Keratinocyte (primary cell): ENCODE results near the gene TACC3. TPM values are rescaled to one million over a fixed set of nuclear protein-coding genes. Genes with fewer than 3 reads are reported as not detected.

Source experiments
- DNase-seq: peaks from one replicate; pipeline ENCODE4 v3.0.0-alpha.2; 2011; ENCODE audit warnings: low read depth, missing footprints, low spot score
- FAIRE-seq: peaks from 2 replicates; lab custom pipeline; 2011; peaks lifted over from hg19 to GRCh38; lab: Jason Lieb, UNC
- H2AFZ ChIP-seq: 2 replicates; pipeline ENCODE4 v1.6.0; 2012; ENCODE audit warnings: low read length, control low read depth, inconsistent platforms; ENCODE audit not compliant: control insufficient read depth
- H3K27ac ChIP-seq: 2 replicates; pipeline ENCODE4 v1.5.1; 2011; ENCODE audit warnings: low read length; ENCODE audit not compliant: control insufficient read depth, insufficient read depth
- H3K27me3 ChIP-seq: 3 replicates; pipeline ENCODE4 v1.6.0; 2011; ENCODE audit warnings: low read length; ENCODE audit not compliant: control insufficient read depth, insufficient read depth; ENCODE audit errors: extremely low read depth
- H3K36me3 ChIP-seq, 2 experiments: 2 replicates in 1 of 2; 3 replicates in 1 of 2; pipeline ENCODE4 v1.5.1; 2011; ENCODE audit warnings: low read length in 2 of 2, mild to moderate bottlenecking in 1 of 2; ENCODE audit not compliant: control insufficient read depth in 2 of 2, insufficient read depth in 2 of 2; ENCODE audit errors: extremely low read depth in 1 of 2
- H3K4me1 ChIP-seq: 3 replicates; pipeline ENCODE4 v1.5.1; 2011; ENCODE audit warnings: low read length; ENCODE audit not compliant: control insufficient read depth, insufficient read depth; ENCODE audit errors: extremely low read depth
- H3K4me2 ChIP-seq: 3 replicates; pipeline ENCODE4 v1.6.0; 2011; ENCODE audit warnings: low read depth, low read length; ENCODE audit not compliant: control insufficient read depth, insufficient read depth; ENCODE audit errors: extremely low read depth
- H3K4me3 ChIP-seq, 3 experiments: fragments of 200-600 bp in 1 of 3; sonication (generic) in 1 of 3; 2 replicates in 2 of 3; 3 replicates in 1 of 3; pipeline ENCODE4 v1.5.1; 2011 to 2016; ENCODE audit warnings: low read length in 3 of 3, mild to moderate bottlenecking in 3 of 3, control low read depth in 2 of 3, inconsistent platforms in 1 of 3, low read depth in 1 of 3, mixed read lengths in 1 of 3, mixed run types in 1 of 3, moderate library complexity in 1 of 3; ENCODE audit not compliant: control insufficient read depth in 2 of 3, insufficient read depth in 2 of 3; ENCODE audit errors: extremely low read depth in 1 of 3
- H3K79me2 ChIP-seq: 2 replicates; pipeline ENCODE4 v1.6.0; 2012; ENCODE audit warnings: low read length; ENCODE audit not compliant: control insufficient read depth, insufficient read depth
- H3K9ac ChIP-seq: 3 replicates; pipeline ENCODE4 v1.6.0; 2011; ENCODE audit warnings: low read length; ENCODE audit not compliant: control insufficient read depth, insufficient read depth; ENCODE audit errors: extremely low read depth
- H3K9me1 ChIP-seq: 3 replicates; pipeline ENCODE4 v1.6.0; 2011; ENCODE audit warnings: low read length; ENCODE audit not compliant: control insufficient read depth, insufficient read depth; ENCODE audit errors: extremely low read depth
- H3K9me3 ChIP-seq: 2 replicates; pipeline ENCODE4 v1.5.1; 2012; ENCODE audit warnings: low read depth, low read length; ENCODE audit not compliant: control insufficient read depth
- H4K20me1 ChIP-seq: 3 replicates; pipeline ENCODE4 v1.6.0; 2011; ENCODE audit warnings: low read length; ENCODE audit not compliant: control insufficient read depth, insufficient read depth; ENCODE audit errors: extremely low read depth
- CTCF ChIP-seq, 3 experiments: IDR thresholded peaks in 1 of 3; conservative IDR thresholded peaks in 1 of 3; optimal IDR thresholded peaks in 1 of 3; 2 replicates in 2 of 3; 3 replicates in 1 of 3; pipeline versions ENCODE3 to v1.5.1; 2011; ENCODE audit warnings: low read length in 3 of 3, mild to moderate bottlenecking in 3 of 3, moderate library complexity in 2 of 3, control low read depth in 1 of 3, inconsistent platforms in 1 of 3; ENCODE audit not compliant: insufficient read depth in 2 of 3; ENCODE audit errors: extremely low read depth in 1 of 3
- EZH2 ChIP-seq: IDR thresholded peaks from one replicate; pipeline ENCODE4 v1.6.1; 2012; ENCODE audit warnings: inconsistent platforms, mild to moderate bottlenecking, low read length, moderate library complexity
- dilution Hi-C: fragments of 300-500 bp; cut with MboI; formaldehyde crosslinking; loops from one replicate; pipeline ENCODE4 v1.7.0; 2020; ENCODE audit warnings: low sequenced_read_pairs; ENCODE audit not compliant: extremely low pct_ligation_motif_present
- polyA plus RNA-seq, 5 experiments: library from polyadenylated mRNA; depleted of rRNA in 3 of 5; stranded (reverse) in 3 of 5; stranded (forward) in 1 of 5; unstranded in 1 of 5; fragments of >200 nt; gene quantifications; 1 replicate in 1 of 5; 2 replicates in 3 of 5; 3 replicates in 1 of 5; pipeline versions ENCODE4 v1.2.1 to v1.2.3, GENCODE V29; 2011 to 2012; ENCODE audit warnings: missing spikeins in 2 of 5, low read depth in 1 of 5, low replicate concordance in 1 of 5

Gene TACC3
- polyA plus RNA-seq, 1 donor (not counting 4 experiments of a cell fraction or from before 2014, with no cell fraction given), result 19.1 TPM

- Histone ChIP-seq H2AFZ (no peak overlapping the region), H3K4me3 (no peak overlapping the region), H4K20me1 (peaks cover 9% of the 10 kb centered on the region), H3K4me2 (peak overlapping the region; percentile 16), H3K27ac (no peak overlapping the region), H3K4me1 (peaks cover 23% of the 10 kb centered on the region), H3K9me1 (no peaks in the 10 kb centered on the region), H3K9me3 (no peaks in the 10 kb centered on the region), H3K9ac (no peak overlapping the region), H3K79me2 (peaks cover 85% of the 10 kb centered on the region), H3K27me3 (no peaks in the 10 kb centered on the region), H3K36me3 (peaks cover 4 to 31% of the 10 kb centered on the region in 2 experiments)
- TF ChIP-seq EZH2 (no peak), CTCF (optimal IDR thresholded peaks at IDR 0.05 in 1 of 3, IDR thresholded peaks at IDR 0.05 in 1 of 3, conservative IDR thresholded peaks at IDR 0.05 in 1 of 3; ENCODE audit: extremely low read depth in 1 of 3, insufficient read depth in 2 of 3, low read length in 3 of 3) (no peak)
- DNase-seq (no peak), FAIRE-seq (no peak)
- dilution Hi-C loops, result no loop called here
These were observed 12.7 kb upstream of the TACC3 start for GRCh38 chr4:1708581-1708980.

- peak overlapping the region; percentile 67 to 99 (median 96) for H3K4me3 ChIP-seq
- DNase-seq (no peak), FAIRE-seq (no peak)
- H3K27ac ChIP-seq, result peak overlapping the region; percentile 96
- H3K4me2 ChIP-seq, result peak overlapping the region; percentile 92
- peaks cover 9% of the 10 kb centered on the region for H4K20me1 ChIP-seq
- H3K9me3 ChIP-seq, result no peaks in the 10 kb centered on the region
- H3K9me1 ChIP-seq, result no peaks in the 10 kb centered on the region
- peak overlapping the region; percentile 94 for H3K9ac ChIP-seq
- H3K36me3 ChIP-seq, result peaks cover 4 to 12% of the 10 kb centered on the region in 2 experiments
- H2AFZ ChIP-seq, result peak overlapping the region; percentile 66
- H3K4me1 ChIP-seq, result peaks cover 26% of the 10 kb centered on the region
- H3K79me2 ChIP-seq, result peaks cover 64% of the 10 kb centered on the region
- TF ChIP-seq CTCF (optimal IDR thresholded peaks at IDR 0.05 in 1 of 3, IDR thresholded peaks at IDR 0.05 in 1 of 3, conservative IDR thresholded peaks at IDR 0.05 in 1 of 3; ENCODE audit: extremely low read depth in 1 of 3, insufficient read depth in 2 of 3, low read length in 3 of 3), result no peak
- no peak for TF ChIP-seq EZH2
- dilution Hi-C loops, result no loop called here
- no peaks in the 10 kb centered on the region for H3K27me3 ChIP-seq
These were observed 10.2 kb upstream of the TACC3 start for GRCh38 chr4:1711055-1711570.
